TTC549 (cell line): ENCODE data around the gene TMC4.
"Not testable (repeated sequence)": the region's sequence is repeated elsewhere in the genome, so short reads cannot be mapped to it uniquely, and the experiment has no call there.

Source experiments
- FAIRE-seq: peaks from 2 replicates; lab custom pipeline; 2012; peaks lifted over from hg19 to GRCh38; lab: Jason Lieb, UNC

TMC4 gene, protein sequence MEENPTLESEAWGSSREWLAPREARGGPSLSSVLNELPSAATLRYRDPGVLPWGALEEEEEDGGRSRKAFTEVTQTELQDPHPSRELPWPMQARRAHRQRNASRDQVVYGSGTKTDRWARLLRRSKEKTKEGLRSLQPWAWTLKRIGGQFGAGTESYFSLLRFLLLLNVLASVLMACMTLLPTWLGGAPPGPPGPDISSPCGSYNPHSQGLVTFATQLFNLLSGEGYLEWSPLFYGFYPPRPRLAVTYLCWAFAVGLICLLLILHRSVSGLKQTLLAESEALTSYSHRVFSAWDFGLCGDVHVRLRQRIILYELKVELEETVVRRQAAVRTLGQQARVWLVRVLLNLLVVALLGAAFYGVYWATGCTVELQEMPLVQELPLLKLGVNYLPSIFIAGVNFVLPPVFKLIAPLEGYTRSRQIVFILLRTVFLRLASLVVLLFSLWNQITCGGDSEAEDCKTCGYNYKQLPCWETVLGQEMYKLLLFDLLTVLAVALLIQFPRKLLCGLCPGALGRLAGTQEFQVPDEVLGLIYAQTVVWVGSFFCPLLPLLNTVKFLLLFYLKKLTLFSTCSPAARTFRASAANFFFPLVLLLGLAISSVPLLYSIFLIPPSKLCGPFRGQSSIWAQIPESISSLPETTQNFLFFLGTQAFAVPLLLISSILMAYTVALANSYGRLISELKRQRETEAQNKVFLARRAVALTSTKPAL

DNA sequence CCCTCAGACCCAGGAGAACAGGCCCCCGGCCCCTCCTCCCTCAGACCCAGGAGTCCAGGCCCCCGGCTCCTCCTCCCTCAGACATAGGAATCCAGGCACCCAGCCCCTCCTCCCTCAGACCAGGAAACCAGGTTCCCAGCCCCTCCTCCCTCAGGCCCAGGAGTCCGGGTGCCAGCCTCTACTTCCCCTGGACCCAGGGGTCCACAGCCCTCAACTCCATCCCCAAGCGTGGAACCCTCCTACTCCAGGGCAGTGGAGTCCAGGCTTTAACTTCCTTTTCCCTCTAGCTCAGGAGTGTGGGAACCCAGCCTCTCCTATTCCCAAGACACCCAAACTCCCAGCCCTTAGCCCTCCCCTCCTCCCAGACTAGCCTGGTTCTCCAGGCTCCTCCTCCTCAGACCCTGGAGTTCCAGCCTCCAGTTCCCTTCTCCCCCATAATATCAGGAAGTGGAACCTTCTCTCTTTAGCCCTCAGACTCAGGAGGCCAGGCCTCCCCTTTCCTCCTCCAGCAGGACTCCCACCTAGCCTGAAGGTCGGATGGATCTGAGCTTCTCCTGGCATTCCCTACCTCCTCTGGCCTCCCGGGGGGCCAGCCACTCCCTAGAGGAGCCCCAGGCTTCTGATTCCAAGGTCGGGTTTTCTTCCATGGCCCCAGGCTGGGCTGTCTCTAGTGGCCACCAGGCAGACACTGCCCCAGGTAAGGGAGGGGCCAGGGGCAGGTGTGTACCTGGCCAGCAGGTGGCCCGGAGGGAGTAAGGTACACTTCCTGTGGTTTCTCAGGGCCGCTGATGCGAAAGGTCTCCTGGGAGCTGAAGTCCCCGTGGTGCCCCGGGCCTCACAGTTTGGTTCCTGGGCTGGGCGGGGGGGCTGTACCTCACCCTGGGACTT, at the start of gene TMC4:
TMC4 (minus strand) TSS at position 690 of the 888 bp plus-strand sequence; CDS start at position 647, 43 bp downstream.
- no peak for FAIRE-seq

DNA sequence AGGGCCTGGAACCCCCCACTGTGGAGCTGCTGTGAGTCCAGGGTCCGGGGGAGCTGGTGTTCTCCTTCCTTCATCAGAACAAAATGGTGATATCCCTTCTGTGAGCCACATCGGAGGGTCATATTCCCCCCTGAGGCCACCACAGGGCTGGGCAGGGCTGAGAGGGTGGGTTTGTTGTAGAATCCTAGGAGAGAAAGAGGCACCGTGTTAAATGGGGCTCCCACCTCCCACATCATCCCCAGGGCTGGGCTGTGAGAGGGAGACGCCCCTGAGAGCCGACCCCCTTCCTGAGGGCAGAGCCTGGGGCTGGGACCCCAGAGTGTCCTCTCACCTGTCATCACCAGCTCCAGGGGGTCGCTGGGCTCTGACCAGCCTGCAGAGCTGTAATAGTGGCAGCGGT, 49.0 kb upstream of the TMC4 start:
- not testable (repeated sequence) for FAIRE-seq

DNA sequence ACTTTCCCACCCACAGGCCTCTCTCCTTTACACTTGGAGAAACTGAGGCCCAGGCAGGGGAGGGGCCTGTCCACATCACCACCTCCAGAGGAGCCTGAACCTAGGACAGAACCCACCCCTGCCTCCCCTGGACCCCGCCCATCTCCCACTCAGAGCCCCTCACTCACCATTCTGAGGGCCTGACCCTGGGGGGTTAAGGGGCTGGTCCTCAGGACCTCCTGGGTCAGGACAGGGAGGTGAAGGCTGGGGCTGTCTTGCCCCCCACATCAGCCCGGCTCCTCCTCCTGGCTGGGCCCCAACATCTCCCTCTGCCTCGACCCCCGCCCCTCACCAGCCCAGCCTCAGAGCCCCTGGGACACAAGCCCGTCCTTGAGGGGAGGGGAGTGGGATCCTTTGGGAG, 46.7 kb upstream of the TMC4 start:
- FAIRE-seq = not testable (repeated sequence)

DNA sequence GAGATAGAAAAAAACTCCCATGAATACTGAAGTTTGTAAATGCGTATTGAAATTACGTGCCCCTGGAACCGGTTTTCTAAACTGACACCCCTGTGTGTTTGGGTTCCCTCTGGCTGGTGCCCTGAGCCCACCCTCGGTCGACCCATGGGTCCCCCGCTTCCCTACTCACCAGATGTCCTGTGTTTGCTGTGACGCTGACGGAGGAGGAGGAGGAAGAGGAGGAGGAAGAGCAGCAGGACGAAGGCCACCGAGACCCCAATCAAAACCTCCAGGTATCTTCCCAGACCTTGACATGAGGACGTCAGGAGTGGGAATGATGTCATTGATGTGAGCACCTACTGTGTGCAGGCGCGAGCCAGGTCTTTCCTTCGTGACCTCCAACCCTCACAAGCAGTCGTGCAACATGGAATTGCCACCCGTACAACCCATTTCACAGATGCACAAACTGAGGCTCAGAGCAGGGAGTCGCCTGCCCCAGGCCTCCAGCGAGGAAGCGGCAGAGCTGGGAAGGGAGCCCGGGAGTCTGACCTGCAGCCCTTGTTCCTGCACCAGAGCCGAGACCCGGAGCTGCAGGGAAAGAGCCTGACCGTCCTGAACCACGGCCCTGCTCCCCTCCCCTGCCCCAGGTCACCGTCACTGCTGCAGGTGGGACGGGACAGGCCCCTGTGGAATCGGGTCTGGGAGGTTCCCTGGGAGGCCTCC, 46.2 kb upstream of the TMC4 start:
- FAIRE-seq = no peak

DNA sequence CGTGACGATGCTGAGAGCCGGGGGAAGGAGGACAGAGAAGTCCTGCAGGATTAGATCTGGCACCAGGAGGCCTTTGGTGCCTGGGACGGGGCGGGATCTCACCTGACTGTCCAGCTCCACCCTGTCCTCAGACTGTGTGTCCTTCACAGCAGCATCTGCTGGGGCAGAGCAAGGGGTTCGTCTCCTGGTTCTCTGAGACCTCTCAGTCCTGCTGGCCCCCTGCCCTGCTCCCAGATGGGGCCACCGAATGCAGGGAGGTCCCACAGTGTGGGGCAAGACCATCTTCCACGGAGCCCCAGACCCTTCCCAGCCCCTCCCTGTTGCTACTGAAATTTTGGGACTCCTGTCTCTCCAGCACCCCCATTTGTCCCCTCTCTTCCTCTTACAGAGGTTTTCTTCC, 45.3 kb upstream of the TMC4 start:
- FAIRE-seq = no peak

DNA sequence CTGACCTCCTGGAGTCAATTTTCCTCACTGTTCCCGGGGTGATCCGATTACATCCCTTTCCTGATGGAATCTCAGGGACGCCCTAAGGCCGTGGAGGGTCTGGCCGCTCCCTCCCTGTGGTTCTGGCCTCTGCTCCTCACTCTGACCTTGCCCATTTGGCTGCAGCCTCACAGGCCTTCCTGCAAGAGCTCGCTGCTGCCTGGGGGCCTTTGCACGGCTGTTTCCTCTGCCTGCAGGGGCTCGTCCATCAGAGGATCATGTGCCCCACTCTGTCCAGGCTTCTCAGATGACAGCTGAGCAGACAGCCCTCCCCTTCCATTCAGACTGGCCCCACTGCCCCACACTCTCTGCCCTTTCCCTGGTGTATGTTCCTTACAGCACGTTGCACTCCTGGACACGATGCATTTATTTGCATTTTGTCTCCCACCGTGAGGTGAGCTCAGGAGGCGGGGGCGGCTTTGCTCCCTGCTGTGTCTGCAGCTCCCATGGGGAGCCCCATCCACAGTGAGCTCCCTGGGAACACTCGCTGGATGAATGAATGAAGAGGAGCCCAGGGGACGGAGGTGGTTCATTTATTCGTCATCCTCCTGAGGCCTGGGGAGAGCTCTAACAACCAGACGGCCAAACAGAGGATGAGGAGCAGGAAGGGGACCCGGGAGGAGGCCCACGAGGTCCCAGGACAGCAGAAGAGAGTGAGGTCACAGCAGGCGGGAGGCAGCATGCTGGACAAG, 44.7 kb upstream of the TMC4 start:
- not testable (repeated sequence) for FAIRE-seq

DNA sequence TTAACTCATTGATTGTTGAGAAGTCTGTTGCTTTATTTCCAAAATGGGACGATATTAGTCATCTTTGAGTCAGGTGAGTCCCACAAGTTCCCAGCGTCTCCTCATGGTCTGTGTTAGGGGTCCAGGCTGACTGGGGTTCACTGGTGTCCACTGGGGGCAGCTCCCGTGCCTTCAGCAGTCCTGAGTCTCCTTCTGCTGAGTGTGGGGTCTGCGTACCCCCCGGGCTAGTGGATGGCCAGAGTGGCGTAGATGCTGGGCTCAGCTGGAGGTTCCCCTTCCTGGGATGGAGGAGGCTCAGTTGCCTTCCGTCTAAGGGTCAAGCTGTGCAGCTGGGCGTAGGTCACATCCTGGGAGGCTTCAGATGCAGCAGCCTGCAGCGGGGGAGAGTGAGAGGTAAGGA, 43.9 kb upstream of the TMC4 start:
- FAIRE-seq = no peak

DNA sequence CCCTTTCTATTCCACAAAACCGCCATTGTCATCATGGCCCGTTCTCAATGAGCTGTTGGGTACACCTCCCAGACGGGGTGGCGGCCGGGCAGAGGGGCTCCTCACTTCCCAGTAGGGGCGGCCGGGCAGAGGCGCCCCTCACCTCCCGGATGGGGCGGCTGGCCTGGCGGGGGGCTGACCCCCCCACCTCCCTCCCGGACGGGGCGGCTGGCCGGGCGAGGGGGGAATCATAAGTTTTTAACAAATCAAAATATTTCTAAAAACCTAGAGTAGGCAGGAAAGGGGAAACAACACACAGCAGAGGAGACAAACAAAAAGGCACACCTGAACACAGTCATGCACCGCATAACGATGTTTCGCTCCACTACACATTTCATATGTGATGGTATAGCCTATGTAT, 41.8 kb upstream of the TMC4 start:
- FAIRE-seq = not testable (repeated sequence)

DNA sequence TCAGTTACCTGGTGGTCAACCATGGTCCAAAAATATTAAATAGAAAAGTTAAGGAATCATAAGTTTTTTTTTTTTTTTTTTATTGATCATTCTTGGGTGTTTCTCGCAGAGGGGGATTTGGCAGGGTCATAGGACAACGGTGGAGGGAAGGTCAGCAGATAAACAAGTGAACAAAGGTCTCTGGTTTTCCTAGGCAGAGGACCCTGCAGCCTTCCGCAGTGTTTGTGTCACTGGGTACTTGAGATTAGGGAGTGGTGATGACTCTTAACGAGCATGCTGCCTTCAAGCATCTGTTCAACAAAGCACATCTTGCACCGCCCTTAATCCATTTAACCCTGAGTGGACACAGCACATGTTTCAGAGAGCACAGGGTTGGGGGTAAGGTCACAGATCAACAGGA, 41.3 kb upstream of the TMC4 start:
- FAIRE-seq = not testable (repeated sequence)

DNA sequence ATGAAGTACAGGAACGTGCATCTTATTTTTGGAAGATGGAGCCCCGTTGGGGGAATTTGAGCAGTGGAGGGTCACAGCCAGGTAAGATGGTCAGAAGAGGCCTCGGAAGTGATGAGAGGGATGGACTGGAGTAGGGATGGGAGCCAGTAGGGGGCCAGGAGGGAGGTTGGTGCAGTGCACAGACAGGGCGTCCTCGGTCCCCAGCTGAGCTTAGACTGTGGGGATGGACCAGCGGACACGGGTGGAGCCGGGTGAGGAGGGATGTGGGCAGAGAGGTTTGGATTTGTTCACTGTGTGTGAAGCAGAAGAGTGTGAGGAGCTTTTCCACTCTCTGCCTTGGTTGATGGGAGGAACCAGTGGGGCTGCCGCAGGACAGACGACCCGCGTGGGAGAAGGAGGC, 38.3 kb upstream of the TMC4 start:
- no peak for FAIRE-seq

DNA sequence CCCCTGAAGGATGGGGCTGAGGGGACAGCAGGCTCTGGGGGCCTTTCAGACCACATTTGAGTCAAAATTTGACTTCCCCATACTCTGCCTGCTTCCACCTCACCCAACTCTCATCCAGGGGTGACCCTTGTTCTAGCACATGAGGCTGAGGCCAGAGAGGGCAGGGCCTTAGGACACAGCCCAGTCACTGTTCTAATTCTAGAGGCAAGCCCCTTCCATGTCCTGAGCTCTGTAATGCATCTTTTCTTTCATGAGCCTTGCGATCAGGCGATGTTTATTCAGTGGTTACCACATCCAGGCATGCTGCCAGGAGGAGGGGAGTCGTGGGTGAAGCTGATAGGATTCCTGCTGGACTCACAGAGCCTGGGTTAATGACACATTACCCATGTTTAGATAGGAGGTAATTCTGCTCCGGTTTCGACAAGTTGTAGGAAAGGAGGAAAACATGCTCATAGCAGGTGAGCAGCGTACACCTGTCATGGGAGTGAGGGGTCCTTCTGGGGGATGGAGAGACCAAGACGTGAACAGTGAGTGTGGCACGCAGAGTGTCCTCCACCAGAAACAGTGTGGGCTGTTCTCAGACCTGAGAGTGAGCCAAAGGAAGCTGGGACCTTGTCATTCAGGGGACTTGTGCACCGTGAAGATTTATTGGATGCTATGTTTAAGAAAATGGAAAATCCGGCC, 37.0 kb upstream of the TMC4 start:
- FAIRE-seq = no peak

DNA sequence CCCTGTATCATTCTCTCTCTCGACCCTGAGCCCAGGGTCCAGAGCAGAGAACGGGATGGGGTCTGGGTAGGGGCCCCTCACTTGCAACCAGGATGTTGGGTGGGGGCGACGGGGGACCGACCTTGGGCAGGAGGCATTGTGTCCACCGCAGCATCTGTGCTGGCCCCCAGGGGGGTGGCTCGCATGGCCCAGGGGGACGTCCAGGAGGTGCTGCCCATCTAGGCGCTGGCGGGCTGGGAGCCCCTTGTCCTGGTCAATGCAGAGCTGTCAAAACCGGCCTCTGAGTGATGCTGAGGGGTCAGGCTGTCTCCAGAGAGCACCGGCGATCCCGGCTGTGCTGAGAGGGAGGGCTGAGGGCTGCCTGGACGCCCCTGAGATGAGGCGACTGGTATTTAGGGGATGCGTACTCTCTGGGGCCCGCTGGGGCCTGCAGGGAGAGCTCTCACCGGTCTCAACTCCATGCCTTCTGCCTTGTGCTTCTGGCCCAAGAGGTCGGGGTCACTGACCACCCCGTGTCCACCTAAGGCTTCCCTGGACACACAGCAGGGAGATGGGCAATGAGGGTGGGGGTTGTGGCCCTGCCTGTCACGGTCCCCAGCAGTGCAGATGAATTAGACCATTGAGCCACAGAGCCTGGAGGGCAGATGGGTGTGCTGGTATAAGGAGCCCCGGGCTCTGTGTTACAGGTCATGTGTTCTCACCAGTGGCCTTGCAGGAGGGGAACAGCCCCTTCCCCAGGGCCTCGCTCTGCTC, 36.3 kb upstream of the TMC4 start:
- FAIRE-seq = no peak

DNA sequence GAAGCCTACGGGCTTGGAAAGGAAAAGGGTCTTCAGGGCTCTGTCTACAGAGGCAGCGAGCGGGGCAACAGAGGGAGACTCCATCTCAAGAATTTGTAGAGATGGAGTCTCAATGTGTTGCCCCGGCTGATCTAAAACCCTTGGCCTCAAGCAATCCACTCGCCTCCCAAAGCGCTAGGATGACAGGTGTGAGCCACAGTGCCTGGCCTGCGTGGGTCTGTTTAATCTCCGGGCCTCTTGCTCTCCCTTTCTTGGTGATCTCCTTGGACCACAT, 35.8 kb upstream of the TMC4 start:
- FAIRE-seq = no peak

DNA sequence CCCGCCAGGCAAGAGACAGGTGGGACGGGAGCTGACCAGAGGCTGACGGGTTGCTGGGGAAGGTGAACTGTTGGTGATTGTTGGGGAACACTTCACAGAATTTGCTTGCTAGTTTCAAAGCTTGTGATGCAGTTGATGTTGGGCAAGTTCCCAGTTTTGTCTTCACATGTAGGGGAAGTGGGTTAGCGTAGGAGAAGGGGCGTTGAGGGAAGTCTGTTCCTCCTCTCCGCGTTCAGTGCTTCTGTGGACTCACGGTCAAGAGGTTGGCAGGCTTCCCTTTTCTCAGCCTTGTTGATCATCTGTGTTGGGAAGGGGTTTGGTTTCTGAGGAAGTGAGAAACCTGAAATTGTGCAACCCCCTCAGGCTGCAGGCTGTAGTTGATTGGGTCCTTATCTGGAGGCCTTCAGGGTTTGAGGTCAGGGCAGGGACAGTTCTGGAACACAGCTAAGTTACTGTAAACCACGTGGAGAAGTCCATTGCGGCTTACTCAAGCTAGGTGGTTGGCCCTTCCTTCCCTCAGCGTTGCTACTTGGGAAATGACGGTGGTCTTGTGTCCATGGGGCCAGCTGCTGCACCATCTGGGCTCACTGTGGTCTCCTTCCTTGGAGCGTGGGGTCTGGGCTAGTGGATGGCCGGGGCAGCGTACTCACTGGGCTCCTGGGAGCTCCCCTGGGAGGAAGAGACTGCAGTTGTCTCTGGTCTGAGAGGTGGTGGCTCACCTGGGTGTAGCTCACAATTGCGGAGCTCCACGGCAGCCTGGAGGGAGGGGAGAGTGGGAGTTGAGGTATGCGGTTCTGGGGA, 35.2 kb upstream of the TMC4 start:
- no peak for FAIRE-seq

DNA sequence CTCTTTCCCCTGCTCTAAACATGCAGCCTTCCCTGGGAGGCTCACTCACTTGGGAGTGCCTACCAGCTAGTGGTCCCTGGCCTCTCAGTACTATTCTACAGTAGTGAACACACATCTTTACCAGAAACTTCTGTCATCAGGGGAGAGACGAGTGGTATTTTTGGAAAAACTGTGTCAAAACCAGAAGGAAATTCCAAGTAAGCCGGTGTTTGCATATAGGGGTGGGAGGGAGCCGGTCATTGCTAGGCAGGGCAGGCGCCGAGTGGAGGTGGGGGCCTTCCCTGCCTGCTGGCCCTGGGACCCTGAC, 34.7 kb upstream of the TMC4 start:
- no peak for FAIRE-seq

DNA sequence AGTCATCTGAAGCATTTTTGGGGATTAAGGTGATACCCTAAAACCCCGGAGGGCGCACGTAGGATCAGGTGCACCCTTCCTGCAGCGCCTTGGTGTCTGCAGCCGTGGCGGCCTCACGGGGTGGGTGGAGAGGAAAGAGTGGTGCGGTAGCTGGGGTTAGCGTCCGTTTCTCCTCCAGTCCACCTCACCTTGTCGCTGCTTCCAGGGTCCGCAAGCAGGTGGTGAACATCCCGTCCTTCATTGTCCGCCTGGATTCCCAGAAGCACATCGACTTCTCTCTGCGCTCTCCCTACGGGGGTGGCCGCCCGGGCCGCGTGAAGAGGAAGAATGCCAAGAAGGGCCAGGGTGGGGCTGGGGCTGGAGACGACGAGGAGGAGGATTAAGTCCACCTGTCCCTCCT, 34.2 kb upstream of the TMC4 start:
- not testable (repeated sequence) for FAIRE-seq

DNA sequence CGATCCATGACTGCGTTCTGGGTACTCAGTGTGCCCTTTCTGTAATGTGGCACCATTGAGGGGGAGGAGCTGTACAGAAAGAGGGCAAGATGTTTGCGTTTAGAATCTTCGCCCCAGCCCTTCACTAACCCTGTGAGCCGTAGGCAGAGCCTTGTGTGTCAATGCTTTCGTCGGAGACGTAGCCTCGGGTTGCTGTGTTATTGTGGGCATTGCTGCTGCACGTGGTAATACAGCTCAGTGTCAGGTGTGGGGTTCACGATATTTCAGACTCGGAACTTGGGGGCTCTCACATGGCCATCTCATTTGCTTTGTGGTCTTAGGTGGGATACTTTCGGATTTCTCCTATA, 33.8 kb upstream of the TMC4 start:
- FAIRE-seq = no peak

DNA sequence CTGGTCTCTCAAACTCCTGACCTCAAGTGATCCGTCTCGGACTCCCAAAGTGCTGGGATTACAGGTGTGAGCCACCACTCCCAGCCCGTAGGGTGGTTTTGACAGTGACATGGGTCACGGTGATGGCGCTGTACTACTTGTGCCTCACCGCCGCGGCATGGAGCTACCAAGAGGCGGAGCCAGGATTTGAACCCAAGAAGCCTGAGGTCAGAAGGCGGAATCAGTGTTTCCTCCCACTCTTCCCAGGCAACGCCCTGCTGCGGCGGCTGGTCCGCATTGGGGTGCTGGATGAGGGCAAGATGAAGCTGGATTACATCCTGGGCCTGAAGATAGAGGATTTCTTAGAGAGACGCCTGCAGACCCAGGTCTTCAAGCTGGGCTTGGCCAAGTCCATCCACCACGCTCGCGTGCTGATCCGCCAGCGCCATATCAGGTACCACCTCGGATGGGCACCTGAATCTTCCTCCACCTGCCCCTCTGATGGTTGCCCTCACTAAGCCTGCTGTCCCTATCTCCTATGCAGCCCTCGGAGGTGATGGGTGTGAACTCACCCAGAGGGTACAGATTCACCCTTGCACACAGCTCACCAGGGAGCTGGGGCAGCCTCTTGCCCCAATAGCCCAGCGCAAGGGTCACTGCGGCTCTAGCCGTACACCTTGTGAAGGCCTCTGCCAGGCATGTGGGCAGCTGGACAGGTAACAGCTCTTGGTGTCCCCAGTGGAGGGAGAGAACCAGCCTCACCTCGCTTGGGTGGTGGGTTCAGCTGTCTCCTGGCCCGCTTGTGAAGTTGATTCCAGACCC, 33.3 kb upstream of the TMC4 start:
- FAIRE-seq = no peak
